Suppressor macrophage treated with lipopolysaccharide for 4 hours (primary cell): ENCODE measurements around the gene IDS.
A peak's percentile ranks its signal among the peaks of the same experiment; 100 is the strongest.
"Not testable (repeated sequence)": the region's sequence is repeated elsewhere in the genome, so short reads cannot be mapped to it uniquely, and the experiment has no call there.

Source experiments
- DNase-seq: peaks from one replicate; pipeline ENCODE4 v3.0.0-alpha.2; 2020

The IDS gene

DNA sequence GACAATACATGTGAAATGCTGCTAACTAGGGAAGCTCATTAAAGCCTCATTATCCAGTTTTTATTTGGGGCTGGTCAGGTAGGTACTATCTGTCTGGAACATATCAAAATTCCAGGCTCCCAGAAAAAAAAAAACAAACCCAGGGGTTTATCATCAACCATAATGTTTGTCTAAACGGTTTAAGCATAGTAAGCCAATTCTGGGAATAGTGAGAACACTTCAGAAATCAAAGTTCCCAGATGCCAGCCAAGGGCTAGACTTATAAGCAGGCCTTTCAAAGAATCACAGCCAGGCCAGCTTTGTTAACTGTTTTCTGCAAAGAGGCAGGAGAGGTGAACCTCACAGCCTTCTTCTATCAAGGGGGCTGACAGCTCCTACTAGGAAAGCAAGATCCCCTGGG, 8.1 kb downstream of the IDS start:
- no peak for DNase-seq

DNA sequence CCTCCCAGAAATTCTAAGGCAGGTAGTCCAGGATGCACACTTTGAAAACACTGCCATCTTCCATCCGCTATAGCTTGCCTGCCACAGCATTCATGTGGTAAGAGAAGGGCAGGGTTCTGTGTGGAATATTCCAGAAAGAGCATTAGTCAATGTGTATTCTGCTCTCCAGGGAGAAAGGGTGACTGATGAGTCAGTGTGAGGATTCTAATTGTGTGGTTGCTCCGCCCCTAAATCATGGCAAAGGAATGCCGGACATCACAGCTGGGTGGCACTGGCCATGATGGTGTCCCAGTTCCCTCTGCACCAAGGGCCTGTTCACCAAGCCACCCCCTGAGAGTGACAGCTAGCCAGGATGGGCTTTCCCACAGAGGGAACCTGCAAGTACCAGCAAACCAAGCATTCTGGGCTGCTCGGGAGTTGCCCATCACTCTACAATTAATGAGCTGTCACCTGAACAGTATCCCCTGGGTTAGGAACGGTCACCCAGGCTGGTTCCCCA, 9.5 kb downstream of the IDS start:
- DNase-seq: no peak

DNA sequence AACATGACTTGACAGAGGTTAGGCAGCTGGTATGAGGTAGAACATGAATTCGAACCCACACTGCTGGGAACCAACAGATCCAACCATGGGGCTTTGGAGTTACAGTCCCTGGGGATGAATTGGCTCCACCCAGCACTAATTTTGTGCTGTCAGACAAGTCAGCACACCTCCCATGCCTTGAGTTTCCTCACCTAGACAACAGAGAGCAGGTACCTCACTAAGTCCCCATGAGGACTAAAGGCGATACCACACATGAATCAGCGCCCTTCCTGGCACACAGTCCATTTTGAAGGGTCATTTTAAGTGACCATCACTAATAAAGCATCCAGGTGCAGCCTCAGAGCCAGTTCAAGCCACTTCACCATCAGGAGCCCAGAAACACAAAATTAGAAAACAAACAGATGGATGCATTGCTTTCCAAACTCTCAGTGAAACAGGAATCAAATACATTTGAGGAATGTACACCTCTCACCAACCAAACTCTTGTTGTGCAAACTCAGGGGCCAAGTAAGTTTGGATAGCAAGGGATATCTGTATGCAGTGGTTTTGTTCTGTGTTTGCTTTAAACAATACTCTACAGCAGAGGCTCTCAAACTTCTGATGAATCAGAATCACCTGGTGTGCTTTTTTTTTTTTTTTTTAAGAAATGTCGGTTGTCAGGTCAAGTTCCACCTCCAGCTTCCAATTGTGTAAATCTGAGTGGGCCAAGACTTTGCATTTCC, 10.1 kb downstream of the IDS start:
- DNase-seq: no peak

DNA sequence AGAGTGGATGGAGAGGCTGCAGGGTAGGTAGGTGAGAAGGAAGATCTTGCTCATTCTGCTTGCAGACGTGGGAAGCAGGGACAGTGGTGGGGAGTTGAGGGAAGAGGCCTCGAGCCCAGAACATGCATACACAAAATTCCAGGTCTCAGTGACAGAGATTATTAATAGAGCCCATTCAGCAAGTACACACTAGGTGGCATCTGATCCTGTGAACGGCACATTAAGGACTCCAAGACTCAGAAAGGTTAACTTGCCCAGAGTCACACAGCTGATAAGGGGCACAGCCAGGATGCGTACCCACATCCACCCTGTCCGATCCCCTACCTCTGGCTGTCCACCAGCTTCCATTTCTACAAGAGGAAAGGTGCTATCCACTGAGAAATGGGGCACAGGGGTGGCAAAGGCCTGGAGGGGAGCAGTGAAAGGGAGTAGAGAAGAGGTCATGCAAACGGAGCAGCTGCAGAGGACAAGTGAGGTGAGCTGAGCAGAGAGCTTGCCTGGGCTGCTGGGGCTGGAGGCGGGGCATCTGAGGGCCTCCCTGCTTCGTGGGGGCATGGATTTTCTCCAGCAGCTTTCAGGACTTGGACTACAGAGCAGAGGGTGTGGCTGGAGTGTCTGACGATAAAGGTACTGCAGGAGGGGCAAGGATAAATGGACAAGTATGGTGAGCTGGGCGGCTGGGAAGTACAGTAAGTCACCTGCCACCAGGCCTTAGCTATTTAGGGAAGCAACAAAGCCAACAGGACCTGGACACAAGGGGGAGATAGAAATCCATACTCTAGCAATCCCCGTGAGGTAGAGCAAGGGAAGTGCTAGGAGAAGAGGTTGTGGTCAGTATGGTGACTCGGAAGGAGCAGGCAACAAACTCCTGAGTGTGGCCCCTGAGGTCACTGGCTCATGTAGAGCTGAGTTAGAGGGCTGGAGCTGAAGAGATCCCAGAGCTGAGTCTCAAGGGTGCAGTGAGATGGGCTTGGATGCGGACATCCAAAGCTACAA, 11.2 kb downstream of the IDS start:
- DNase-seq: no peak

DNA sequence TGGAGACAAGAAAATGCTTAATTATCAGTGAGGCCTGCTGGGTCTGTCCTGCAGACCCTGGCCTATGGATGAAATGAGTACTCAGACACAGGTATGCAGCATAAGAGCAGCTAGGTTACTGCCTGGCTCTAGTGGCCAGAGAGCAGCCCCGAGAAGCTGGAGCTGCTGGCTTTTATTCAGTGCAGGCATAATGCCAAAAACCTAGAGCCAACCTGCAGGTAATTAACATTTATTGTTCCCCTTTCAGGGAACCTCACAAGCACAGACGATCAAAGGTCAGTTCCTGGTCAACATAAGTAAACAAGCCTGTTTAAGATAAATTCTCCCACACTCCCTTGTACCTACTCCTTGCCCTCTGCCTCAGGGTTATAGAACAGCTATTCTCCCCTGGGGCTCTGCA, 13.3 kb downstream of the IDS start:
- DNase-seq: no peak

DNA sequence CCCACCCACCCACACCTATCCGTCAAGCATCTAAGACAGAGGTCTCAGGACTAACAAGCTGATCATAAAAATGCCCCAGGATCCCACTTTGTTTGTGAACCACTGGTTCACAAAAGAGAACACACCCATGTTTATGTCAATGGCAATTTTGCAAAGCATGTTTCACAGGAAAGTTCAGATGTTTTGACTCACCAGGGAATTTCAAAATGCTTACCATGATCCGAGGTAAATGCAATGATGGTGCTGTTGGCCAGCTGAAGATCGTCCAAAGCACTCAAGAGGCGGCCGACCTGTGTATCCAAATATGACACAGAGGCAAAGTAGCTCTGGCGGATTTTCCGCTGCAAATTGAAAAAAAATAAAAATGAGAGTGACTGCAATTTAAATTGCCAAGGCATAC, 15.0 kb downstream of the IDS start:
- no peak for DNase-seq

DNA sequence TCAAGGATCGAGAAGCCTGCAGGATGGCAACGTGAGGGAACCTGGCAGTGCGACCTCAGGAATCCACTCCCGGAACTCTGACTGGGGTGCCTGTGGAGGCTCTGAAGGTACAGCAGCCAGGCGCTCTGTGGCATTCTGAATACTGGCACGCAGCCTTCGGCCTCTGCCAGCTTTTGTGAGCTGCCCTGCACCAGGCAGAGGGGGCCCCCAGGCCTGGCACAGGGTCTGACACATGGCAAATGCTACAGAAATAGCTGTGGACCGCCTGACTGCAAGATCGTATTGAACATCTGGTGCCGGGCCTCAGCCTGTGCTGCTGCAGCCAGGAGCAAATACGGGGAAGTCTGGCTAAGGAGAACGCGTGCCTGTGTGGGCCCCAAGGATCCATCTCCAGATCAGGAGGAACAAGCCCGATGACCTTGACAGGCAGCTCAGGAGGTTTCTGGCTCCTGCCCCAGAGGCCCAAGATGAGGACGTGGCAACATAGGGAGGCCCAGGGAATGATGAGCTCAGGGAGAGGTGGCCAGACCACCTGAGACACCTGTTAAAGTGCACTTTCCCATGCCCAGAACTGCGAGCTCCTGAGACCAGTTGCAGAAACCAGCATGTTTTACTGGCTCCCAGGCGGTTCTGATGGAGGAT, 16.6 kb downstream of the IDS start:
- DNase-seq: not testable (repeated sequence)

DNA sequence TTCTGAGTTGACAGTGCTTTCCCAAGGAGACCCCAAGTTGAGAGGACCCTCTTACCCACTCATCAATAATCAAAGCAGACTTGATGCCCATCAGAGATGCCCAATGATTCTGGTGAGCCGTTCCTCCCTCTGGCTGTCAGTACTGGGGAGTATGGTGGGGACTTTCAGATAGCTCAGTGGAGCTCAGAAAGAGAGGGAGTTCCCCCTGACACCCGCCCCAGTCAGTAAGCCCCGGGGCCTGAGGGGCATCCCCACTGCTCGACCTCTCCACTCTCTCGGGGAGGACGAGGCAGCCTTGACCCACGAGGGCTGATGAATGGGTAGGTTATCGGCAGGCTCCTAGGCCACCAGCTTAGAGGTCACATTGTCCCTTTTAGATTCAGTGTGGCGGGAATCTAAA, 17.1 kb downstream of the IDS start:
- not testable (repeated sequence) for DNase-seq

DNA sequence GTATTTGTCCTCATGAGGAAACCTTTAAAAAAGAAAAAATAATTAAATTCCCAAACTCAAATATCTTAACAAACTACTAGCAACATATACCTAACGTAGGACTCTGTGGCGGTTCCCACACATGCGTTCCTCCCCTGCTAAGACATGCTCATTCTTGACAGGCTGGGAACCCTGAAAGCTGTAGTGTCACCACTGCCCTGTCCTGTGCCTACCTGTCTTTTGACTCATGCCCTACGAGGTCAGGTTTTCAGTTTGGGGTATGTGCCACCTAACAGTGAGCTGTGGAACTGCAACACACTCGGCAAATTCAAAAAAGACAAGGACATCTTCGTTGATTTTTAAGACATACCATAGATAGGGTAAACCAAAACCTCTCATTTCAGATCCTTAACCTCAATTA, 17.8 kb downstream of the IDS start:
- no peak for DNase-seq

DNA sequence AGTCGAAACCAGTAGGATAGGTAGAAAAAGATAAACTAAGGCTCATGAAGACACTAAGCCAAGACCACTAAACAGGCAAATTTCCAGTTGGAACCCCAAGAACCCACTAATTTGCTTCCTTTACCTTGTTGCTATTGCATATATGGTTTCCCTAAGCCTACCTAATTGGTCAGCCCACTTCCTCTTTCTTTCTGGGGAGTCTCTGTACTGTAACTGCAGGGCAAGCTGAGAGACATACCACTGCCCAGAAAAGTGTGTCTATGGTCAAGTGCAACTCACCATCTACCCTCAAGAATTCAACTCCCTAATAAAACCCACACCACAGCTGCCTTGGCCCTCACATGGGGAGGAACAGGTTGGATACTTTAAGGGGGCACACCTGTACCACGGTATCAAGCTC, 28.6 kb downstream of the IDS start:
- no peak for DNase-seq

DNA sequence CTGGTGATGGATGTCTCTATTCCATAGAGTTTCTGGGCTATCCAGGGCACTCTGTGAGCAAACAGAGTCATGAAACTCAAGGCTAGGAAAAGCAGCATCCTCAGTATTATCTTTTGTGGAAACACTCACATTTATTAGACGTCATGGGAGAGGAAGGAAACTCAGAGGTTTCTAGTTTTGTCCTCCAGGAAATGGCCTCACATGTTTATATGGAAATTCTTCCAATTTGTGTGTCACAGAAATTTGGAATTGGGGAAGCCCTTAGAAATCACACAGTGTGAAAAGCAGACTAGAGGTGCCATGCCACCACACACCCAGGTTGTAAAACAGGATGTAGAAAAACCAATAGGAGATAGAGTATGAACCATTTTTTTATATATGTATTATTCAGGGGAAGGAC, 31.1 kb downstream of the IDS start:
- no peak for DNase-seq

DNA sequence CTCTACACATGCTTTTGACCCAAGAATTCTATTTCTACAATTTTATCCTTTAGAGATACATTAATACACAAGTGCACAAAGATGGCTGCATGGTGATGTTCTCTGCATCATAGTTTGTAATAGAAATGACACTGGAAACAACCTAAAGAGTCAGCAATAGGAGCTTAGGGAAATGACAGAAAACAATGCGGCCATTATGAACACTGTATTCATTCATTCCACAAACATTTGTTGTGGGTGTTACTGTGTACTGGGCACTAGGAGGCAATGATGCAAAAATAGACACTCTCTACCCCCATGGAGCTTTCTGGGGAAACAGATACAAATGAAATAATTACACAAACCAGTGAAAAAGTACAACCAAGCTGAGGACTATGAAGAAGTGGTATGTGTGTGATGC, 32.0 kb downstream of the IDS start:
- DNase-seq: no peak

DNA sequence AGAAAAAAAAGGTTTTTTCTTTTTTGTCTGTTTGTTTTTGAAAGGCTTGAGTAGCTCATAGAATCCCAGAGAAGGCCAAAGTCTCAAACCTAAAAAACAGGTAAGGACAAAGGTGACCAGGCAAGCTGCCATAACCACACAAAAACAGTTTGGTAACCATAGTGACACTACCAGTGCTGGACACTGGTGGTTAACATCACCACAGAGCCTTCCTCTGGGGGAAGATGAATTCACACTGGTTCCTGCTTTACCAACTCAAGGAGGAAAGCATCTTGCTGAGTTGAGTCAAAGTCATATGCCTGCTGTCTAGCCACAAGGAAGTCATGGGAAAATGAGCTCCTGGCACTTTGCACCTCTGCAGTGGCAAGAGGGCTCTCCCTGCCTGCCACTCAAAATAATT, 32.5 kb downstream of the IDS start:
- DNase-seq: peak; percentile 33

DNA sequence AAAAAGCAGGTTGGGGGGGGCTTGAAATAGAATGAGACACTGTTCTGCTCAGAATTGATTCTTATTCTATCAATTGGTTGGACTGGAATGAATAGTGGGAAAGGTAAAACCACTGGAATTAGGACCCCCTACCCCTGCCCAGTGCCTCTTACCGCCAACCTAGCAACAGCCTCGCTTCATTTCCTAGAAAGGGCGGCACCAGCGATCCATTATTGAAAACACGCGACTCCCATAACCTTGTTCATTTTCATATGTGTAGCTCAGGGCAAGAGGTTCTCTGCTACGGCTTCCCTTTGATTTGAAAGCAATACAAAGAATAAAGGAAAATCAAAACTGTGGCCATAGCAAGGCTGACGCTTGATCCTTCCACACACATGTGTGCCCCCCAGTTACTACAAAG, 33.7 kb downstream of the IDS start:
- DNase-seq: no peak

DNA sequence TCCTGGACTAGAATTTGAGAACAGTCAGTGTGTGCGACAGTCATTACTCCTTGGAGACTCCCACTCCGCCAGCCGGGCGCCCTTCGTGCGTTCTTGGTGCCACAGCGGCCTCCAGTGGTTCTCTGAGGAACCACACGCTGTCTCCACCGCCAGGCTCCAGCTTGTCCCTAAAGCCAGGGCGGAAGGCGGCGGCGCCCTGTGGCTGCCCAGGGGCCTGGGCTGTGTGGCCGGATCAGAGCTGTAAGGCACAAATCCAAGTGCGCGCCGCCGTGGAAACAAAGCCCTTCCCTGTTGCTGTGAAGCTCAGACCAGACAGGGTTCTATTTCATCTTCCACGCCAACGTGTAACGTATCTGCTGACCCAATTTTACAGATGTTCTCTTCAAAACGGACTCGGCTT, 34.2 kb downstream of the IDS start:
- DNase-seq: peak; percentile 73

DNA sequence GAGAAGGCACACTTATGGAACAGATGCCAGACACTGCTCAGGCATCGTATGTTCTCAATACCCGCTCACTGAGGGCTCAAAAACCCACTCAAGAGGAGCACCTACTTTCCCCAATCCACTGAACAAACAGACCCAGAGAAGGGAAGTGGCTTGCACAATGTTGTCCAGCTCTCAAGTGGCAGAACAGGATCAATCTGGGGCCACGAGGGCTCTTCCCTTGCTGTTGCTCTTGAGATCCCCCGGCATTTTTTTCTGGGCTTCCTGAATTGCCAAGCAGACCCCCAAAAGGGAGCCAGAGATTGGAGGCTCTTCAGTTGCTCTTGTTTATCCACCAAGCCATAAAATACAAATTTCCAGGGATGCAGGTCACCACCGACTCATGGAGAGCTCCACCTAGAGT, 35.7 kb downstream of the IDS start:
- no peak for DNase-seq

DNA sequence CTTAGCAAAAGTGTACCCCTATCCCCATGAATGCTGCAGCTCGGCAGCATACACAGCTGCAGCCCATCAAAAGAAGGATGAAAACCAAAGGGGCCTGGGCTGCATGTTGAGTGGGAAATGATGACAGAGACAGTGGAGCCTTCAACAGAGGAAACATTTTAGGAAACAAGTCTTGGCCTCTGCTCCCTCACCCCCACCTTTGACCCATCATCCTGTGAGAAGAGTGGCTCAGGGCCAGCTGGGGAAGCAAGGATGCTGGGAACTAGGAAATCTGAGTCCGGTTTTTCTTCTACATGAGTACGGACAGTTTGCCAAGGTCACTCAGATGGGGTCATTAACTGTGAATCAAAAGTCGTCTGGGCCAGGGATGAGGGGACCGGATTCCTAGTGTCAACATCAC, 37.2 kb downstream of the IDS start:
- no peak for DNase-seq

DNA sequence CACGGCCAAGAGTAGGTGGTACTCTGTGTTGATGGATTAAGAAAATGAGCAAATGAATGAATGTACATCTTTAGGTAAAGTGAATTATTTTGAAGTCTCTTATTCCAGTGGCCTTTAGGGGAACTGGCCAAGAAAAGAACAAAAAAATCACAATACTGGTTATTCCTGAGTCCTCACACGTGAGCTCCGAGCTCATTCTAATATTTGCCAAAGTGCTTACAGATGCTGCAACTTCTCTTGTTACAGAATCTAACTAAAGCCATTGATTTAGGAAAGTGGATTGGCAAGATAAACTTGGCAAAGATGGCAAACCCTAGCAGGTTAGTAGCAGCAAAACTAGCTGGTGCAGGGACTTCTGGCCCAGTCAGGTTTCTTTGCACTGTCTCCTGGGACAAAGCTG, 37.6 kb downstream of the IDS start:
- DNase-seq: no peak

DNA sequence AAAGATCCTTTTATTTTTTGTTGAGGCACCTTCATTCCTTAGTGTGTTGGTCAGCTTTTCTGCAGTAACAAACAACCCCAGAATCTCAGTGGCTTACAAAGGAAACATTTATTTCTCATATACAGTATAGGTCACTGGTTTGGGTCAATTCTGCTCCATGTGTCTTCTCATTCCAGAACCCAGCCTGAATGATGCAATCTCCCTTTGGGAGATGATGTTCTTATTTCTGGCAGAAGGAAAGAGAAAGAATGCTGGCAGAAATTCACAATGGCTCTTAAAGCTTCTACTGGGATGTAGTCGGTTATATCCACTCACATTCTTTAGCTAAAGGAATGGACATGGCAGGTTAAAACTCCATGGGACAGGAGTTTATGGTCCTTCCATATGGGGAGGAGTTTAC, 42.3 kb downstream of the IDS start:
- DNase-seq: no peak

DNA sequence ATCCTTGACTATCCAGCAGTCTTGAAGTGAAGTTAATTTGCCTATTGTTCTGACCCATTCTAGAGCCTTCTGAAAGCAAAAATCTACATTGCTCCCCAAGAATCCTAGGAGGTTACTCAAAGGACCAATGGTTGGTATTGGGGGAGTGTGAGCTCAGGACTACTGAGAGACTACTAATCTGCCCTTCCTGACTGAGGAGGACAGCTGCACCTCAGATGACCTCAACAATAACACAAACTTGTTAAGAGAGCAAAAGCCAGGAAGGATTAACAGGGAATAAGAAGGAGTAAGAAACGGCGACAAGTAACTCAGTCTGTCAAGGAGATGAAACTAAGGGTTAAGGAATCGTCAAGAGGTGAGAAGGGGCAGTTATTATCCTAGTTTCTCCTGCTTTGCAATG, 43.4 kb downstream of the IDS start:
- no peak for DNase-seq

DNA sequence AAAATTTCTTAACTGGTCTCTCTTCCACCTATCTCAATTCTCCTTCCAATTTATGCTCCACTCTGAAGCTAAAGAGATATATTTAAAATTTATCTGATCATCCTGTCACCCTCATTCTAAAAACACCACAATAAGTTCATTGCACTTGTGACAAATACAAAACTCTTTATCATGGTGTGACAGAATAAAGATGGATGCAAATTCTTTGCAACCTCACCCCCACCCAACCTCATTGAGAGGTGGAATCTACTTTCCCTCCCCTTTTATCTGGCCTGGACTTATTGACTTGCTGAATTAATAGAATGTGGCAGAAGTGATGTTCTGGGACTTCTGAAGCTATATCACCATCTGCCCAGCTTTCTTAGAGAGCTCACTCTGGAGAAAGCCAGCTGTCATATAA, 46.5 kb downstream of the IDS start:
- no peak for DNase-seq

DNA sequence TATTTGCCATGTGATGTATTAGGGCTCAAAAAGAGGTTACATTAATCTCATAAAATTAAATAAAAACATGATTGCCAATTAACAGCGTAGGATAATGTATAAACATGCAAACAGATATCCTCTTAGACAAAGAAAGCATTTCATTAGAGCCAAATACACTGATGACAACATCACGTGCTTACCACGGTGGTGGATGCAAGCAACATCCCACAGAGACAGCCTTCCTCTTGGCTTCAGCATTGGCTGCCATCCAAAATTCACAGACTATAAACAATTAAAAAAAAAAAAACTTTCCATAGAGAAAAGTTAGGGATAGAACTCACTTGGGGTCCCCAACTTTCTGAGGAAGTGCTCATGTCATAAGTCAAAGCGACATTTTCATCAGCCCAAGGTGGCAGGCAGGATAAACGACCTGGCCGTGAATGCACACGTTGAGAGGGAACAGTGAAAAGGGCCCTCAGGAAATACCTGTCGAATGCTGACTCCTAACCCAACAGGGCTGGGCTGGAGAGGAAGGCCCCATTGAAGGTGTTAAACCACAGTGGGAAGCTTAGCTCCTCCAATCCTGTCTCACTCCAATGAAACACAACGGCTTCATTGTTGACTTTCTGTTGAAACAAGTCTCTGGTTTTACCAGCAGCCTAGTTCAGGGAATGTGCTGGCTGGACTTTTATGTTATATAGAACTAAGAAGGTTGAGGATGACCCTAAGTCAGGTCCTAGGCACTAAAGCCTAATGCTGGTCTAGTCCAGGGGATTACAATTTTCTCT, 48.4 kb downstream of the IDS start:
- DNase-seq: no peak

DNA sequence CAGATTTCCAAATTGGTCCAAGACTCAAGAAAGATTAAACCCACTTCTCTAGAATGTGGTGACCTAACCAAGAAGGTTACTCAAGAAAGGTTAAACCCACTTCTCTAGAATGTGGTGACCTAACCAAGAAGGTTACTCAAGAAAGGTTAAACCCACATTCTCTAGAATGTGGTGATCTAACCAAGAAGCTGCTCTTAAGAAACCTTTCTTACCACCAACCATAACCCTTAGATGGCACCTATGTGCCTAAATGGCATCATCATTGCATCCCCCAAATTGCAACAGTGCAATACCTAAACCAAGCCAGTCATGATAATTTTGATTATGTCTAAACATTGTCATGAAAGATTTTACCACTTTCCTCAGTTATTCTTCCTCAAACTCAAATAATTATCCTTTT, 49.2 kb downstream of the IDS start:
- DNase-seq: no peak
